ENCODE results near the gene SAMHD1. TPM values are rescaled to one million over a fixed set of nuclear protein-coding genes. Genes with fewer than 3 reads are reported as not detected.

SAMHD1 gene
- 100 to 1,000 TPM; 178 to 620 (median 469) TPM for total RNA-seq

GRCh38 chr20:36951198-36951978 lies at the start of gene SAMHD1:
Gene SAMHD1, minus strand, starts transcription at chr20:36951708. Its CDS starts 65 bp downstream, at chr20:36951643.
- no peak for TF ChIP-seq CTCF (IDR thresholded peaks at IDR 0.05; ENCODE audit: low read depth)

GRCh38 chr20:36998652-36999051 lies 47.1 kb upstream of the SAMHD1 start:
- no peak for TF ChIP-seq CTCF (IDR thresholded peaks at IDR 0.05; ENCODE audit: low read depth)

GRCh38 chr20:36997121-36997520 lies 45.6 kb upstream of the SAMHD1 start:
- TF ChIP-seq CTCF (IDR thresholded peaks at IDR 0.05; ENCODE audit: low read depth) = no peak

GRCh38 chr20:36992802-36993334 lies 41.4 kb upstream of the SAMHD1 start:
- no peak for TF ChIP-seq CTCF (IDR thresholded peaks at IDR 0.05; ENCODE audit: low read depth)

GRCh38 chr20:36991703-36992102 lies 40.2 kb upstream of the SAMHD1 start:
- TF ChIP-seq CTCF (IDR thresholded peaks at IDR 0.05; ENCODE audit: low read depth) = no peak

- TF ChIP-seq CTCF (IDR thresholded peaks at IDR 0.05; ENCODE audit: low read depth) = no peak
Observed at GRCh38 chr20:36989797-36990196, 38.3 kb upstream of the SAMHD1 start.

- no peak for TF ChIP-seq CTCF (IDR thresholded peaks at IDR 0.05; ENCODE audit: low read depth)
Observed at GRCh38 chr20:36988494-36988966, 37.0 kb upstream of the SAMHD1 start.
